HFF-Myc (cell line): Measurements from ENCODE around the gene ZNF638.

Experiments
- DNase-seq: peaks from one replicate; pipeline ENCODE4 v3.0.0-alpha.2; 2011; ENCODE audit warnings: low read depth; ENCODE audit errors: extremely low read depth
- H3K4me3 ChIP-seq: replicated peaks from 2 replicates; pipeline ENCODE4 v1.5.1; 2011; ENCODE audit warnings: low read depth, mild to moderate bottlenecking, control low read depth, low read length
- TF ChIP-seq, protein P1 (sequence below): IDR thresholded peaks from 2 replicates; pipeline ENCODE4 v1.5.1; 2012; ENCODE audit warnings: mild to moderate bottlenecking, low read depth, low read length, control low read depth; ENCODE audit errors: missing control alignments

ZNF638 gene

DNA sequence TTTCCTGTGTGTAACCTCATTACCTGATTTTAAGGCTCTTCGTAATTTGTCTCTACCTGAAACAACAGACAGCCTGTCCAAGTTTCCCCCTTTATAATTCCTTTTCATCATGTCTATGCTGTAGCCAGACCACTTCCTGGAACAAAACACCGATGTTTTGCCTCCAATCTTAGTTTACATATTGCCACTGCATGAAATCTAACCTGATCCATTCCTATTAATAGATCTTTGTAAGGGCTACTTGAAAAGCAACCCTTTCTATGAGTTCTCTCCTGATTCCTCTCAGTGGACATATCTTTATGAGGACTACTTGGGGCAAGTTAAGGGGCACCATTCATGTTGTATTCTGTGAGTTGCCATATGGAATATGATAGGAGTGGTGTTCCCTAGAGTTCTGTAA lies 30.9 kb downstream of the ZNF638 start:
- TF ChIP-seq, protein P1, sequence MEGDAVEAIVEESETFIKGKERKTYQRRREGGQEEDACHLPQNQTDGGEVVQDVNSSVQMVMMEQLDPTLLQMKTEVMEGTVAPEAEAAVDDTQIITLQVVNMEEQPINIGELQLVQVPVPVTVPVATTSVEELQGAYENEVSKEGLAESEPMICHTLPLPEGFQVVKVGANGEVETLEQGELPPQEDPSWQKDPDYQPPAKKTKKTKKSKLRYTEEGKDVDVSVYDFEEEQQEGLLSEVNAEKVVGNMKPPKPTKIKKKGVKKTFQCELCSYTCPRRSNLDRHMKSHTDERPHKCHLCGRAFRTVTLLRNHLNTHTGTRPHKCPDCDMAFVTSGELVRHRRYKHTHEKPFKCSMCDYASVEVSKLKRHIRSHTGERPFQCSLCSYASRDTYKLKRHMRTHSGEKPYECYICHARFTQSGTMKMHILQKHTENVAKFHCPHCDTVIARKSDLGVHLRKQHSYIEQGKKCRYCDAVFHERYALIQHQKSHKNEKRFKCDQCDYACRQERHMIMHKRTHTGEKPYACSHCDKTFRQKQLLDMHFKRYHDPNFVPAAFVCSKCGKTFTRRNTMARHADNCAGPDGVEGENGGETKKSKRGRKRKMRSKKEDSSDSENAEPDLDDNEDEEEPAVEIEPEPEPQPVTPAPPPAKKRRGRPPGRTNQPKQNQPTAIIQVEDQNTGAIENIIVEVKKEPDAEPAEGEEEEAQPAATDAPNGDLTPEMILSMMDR, result no peak
- no peak for DNase-seq
- H3K4me3 ChIP-seq, result no peak overlapping the region

DNA sequence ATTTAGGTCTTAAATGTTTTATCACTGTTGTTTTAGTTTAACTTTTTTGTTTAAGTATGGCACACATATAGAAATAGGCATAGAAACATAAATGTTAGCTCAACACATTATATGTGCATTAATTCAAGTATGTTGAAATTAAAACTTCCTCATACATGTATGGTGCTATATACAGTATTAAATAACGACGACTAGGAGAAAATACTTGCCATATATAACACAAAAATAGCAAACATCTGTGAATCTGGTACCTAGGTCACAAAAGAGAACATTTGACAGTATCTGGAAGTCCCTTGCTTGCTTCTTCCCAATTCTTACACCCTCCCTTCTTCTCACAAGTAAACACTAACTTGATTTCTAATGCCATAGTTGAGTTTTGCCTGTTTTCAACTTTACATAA lies 38.4 kb downstream of the ZNF638 start:
- TF ChIP-seq, protein P1, result no peak
- DNase-seq, result no peak
- no peak overlapping the region for H3K4me3 ChIP-seq

DNA sequence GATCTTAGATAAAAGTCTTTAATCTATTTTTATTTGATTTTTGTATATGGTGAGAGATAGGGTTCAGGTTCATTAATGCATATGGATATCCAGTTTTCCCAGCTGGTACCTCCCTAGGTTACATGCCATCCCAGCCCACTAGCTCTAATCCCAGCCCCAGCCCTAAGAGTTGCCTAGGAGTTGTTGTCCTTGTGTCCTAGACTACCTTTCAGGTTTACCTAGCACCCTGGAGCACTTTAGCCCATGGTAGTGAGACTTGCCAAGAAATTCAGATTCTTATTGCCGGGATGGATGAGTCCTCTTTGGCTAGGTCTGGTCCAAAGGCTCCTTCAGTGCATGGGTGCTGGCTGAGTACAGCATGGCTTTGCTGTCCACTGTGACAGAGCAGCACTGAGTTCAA lies 40.5 kb downstream of the ZNF638 start:
- no peak for DNase-seq
- TF ChIP-seq, protein P1, result no peak
- H3K4me3 ChIP-seq, result no peak overlapping the region

DNA sequence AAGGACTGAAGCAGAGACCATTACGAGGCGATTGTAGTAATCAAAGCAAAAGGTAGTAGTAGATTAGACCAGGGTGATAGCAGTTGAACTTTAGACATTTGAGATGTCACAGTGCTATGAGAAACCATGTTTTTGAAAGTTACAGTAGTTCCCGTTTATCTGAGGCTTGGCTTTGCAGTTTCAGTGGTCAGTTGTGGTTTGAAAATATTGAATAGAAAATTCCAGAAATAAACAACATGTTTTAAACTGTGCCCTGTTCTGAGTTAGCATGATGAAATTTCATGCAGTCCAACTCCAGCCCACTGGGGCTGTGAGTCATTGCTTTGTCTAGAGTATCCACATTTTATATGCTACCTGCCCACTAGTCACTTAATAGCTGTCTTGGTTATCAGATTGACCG lies 47.5 kb downstream of the ZNF638 start:
- TF ChIP-seq, protein P1, result no peak
- no peak overlapping the region for H3K4me3 ChIP-seq
- DNase-seq, result no peak

DNA sequence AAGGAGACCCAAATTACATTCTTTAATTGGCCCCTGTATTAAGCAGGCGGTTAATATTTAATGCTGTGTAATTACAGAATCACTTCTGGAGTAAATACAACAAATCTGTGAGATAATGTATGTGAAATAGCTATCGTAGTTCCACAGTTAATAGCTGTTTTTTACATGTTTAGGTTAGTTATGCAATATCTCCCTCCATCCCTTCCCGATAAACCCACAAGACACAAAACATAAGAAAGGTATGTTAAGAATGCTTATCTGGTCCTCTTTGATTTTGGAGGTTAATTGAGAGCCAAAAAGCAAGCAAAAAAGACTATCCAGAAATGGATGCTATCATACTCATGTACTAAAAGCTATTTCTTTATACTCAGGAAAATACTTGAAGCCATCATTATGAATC lies 49.1 kb downstream of the ZNF638 start:
- no peak for DNase-seq
- TF ChIP-seq, protein P1, result no peak
- H3K4me3 ChIP-seq, result no peak overlapping the region

DNA sequence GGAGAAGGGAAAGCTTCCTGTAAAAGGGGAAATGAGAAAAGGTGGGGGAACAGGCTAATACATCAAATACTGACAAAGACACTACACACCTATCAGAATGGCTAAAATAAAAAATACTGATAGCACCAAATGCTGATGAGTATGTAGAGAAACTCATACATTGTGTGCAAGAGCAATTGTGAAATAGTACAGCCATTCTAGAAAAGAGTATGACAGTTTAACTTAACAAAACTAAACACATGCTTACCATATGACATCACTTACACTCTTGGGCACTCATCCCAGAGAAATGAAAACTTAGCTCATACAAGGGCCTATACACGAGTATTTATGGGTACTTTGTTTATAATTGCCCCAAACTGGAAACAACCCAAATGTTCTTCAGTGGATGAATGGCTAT lies 53.4 kb downstream of the ZNF638 start:
- peak; percentile 67 for DNase-seq
- H3K4me3 ChIP-seq, result no peak overlapping the region
- TF ChIP-seq, protein P1, result no peak

DNA sequence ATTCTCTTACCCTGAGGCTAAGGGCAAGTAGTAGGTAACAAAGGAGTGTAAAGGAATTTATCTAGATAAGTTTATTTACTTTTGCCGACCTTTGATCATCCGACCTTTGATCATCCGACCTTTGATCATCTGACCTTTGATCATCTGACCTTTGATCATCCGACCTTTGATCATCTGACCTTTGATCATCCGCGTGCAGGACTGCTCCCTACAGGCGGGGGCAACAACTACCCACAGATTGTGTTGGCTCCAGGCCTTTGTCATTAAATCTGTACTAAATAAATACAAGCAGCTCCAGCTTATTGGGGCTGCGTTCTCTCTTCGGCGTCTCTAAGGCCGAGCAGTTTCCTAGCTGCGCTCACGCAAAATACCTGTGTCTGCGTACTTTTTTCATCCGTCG lies 56.6 kb downstream of the ZNF638 start:
- no peak overlapping the region for H3K4me3 ChIP-seq
- TF ChIP-seq, protein P1, result no peak
- no peak for DNase-seq
